GM23338 (cell line): ENCODE results near the gene ZMYM4. TPM values are rescaled to one million over a fixed set of nuclear protein-coding genes. Genes with fewer than 3 reads are reported as not detected.

Source experiments
- ATAC-seq: fragments of 200-7000 bp; cut with Tn5 transposase; 3 replicates; pipeline ENCODE4 v1.9.1; 2020
- DNase-seq: peaks from one replicate; pipeline ENCODE4 v3.0.0-alpha.2; 2015; ENCODE audit warnings: low spot score
- H2AFZ ChIP-seq: fragments of 200-600 bp; sonication (generic); 2 replicates; pipeline ENCODE4 v1.8.0; 2016; ENCODE audit warnings: antibody characterized with exemption, mild to moderate bottlenecking, moderate library complexity
- H3F3A ChIP-seq: fragments of 200-600 bp; sonication (generic); replicated peaks from 2 replicates; pipeline ENCODE4 v1.8.0; 2017; ENCODE audit warnings: antibody characterized with exemption, mixed run types, low read depth
- H3K27ac ChIP-seq: fragments of 200-600 bp; sonication (generic); 2 replicates; pipeline ENCODE4 v1.6.1; 2016; ENCODE audit warnings: low read depth
- H3K27me3 ChIP-seq: fragments of 200-600 bp; sonication (generic); 2 replicates; pipeline ENCODE4 v1.8.0; 2016; ENCODE audit warnings: mild to moderate bottlenecking, mixed run types, moderate library complexity; ENCODE audit not compliant: insufficient read depth
- H3K36me3 ChIP-seq: fragments of 200-600 bp; sonication (generic); 2 replicates; pipeline ENCODE4 v1.8.0; 2016; ENCODE audit warnings: mild to moderate bottlenecking; ENCODE audit not compliant: insufficient read depth
- H3K4me1 ChIP-seq: fragments of 200-600 bp; sonication (generic); 2 replicates; pipeline ENCODE4 v1.8.0; 2016; ENCODE audit warnings: mild to moderate bottlenecking, moderate library complexity; ENCODE audit not compliant: insufficient read depth
- H3K4me2 ChIP-seq: fragments of 200-600 bp; sonication (generic); 2 replicates; pipeline ENCODE4 v1.7.1; 2017; ENCODE audit warnings: mixed run types
- H3K4me3 ChIP-seq: fragments of 200-600 bp; sonication (generic); 2 replicates; pipeline ENCODE4 v1.6.1; 2016; ENCODE audit warnings: mixed run types
- H3K79me2 ChIP-seq: fragments of 200-600 bp; sonication (generic); replicated peaks from 2 replicates; pipeline ENCODE4 v1.8.0; 2017; ENCODE audit warnings: mild to moderate bottlenecking; ENCODE audit not compliant: insufficient read depth
- H3K9me2 ChIP-seq: fragments of 200-600 bp; sonication (generic); 2 replicates; pipeline ENCODE4 v1.8.0; 2017; ENCODE audit not compliant: insufficient read depth
- H4K20me1 ChIP-seq: fragments of 200-600 bp; sonication (generic); replicated peaks from 2 replicates; pipeline ENCODE4 v1.8.0; 2017; ENCODE audit warnings: mild to moderate bottlenecking; ENCODE audit not compliant: insufficient read depth
- H3K27ac Mint-ChIP-seq: 2 replicates; pipeline ENCODE4 v1.8.0; 2020; ENCODE audit warnings: inconsistent platforms, mild to moderate bottlenecking, moderate library complexity, mixed read lengths
- H3K27me3 Mint-ChIP-seq: 3 replicates; pipeline ENCODE4 v1.8.0; 2022; ENCODE audit warnings: low read depth, mild to moderate bottlenecking, moderate library complexity, mixed read lengths, inconsistent platforms; ENCODE audit not compliant: insufficient read depth, poor library complexity
- H3K36me3 Mint-ChIP-seq: 3 replicates; pipeline ENCODE4 v1.8.0; 2021; ENCODE audit warnings: low read depth, mild to moderate bottlenecking, inconsistent platforms, moderate library complexity, mixed read lengths
- H3K4me1 Mint-ChIP-seq: 3 replicates; pipeline ENCODE4 v1.8.0; 2020; ENCODE audit warnings: mild to moderate bottlenecking, inconsistent platforms, mixed read lengths
- H3K4me3 Mint-ChIP-seq: 3 replicates; pipeline ENCODE4 v1.8.0; 2021; ENCODE audit warnings: moderate library complexity, mild to moderate bottlenecking, inconsistent platforms, mixed read lengths
- H3K9me3 Mint-ChIP-seq: 3 replicates; pipeline ENCODE4 v1.8.0; 2020; ENCODE audit warnings: moderate library complexity, mild to moderate bottlenecking, inconsistent platforms, mixed read lengths
- CREB1 ChIP-seq: fragments of 250-450 bp; sonication (Bioruptor Pico); IDR thresholded peaks from 2 replicates; pipeline ENCODE4 v1.5.0; 2020; ENCODE audit warnings: low read depth, mild to moderate bottlenecking, moderate library complexity
- CTCF ChIP-seq, 2 experiments: fragments of 200-600 bp in 1 of 2; sonication (generic) in 1 of 2; conservative IDR thresholded peaks; 2 replicates each; pipeline versions ENCODE4 v1.5.1 to v1.6.1; 2016 to 2017; ENCODE audit warnings: antibody characterized with exemption in 2 of 2, low read depth in 2 of 2, mild to moderate bottlenecking in 2 of 2, moderate library complexity in 1 of 2
- ETS1 ChIP-seq: IDR thresholded peaks from 2 replicates; pipeline ENCODE4 v1.6.1; 2016; ENCODE audit warnings: antibody characterized with exemption
- EZH2 ChIP-seq: fragments of 200-600 bp; sonication (generic); IDR thresholded peaks from one replicate; pipeline ENCODE4 v1.8.0; 2017; ENCODE audit warnings: antibody characterized with exemption, mild to moderate bottlenecking, low read depth; ENCODE audit not compliant: unreplicated experiment
- EZH2phosphoT487 ChIP-seq: fragments of 200-600 bp; sonication (generic); IDR thresholded peaks from one replicate; pipeline ENCODE4 v1.8.1; 2018; ENCODE audit warnings: antibody characterized with exemption; ENCODE audit not compliant: unreplicated experiment
- JUNB ChIP-seq: IDR thresholded peaks from one replicate; pipeline ENCODE4 v1.6.1; 2016; ENCODE audit warnings: antibody characterized with exemption; ENCODE audit not compliant: unreplicated experiment
- NANOG ChIP-seq: IDR thresholded peaks from 2 replicates; pipeline ENCODE4 v1.6.1; 2016; ENCODE audit warnings: antibody characterized with exemption, borderline replicate concordance
- POLR2AphosphoS5 ChIP-seq: IDR thresholded peaks from 2 replicates; pipeline ENCODE4 v1.6.1; 2016; ENCODE audit warnings: antibody characterized with exemption, low read depth
- STAT1 ChIP-seq: IDR thresholded peaks from one replicate; pipeline ENCODE4 v1.6.1; 2016; ENCODE audit warnings: antibody characterized with exemption; ENCODE audit not compliant: unreplicated experiment
- ZNF114 ChIP-seq: fragments of 250-450 bp; sonication (Bioruptor Pico); IDR thresholded peaks from 2 replicates; pipeline ENCODE4 v1.5.0; 2020; ENCODE audit warnings: mild to moderate bottlenecking, moderate library complexity
- ZNF331 ChIP-seq: fragments of 250-450 bp; sonication (Bioruptor Pico); IDR thresholded peaks from 2 replicates; pipeline ENCODE4 v1.5.0; 2020; ENCODE audit warnings: low read depth, mild to moderate bottlenecking, moderate library complexity
- polyA plus RNA-seq: library from polyadenylated mRNA; unstranded; fragments of >200 nt; fragmentation: Nextera tagmentation; extraction: Ambion mirVana; gene quantifications from 2 replicates; pipeline ENCODE4 v1.2.1, GENCODE V29; 2016
- total RNA-seq: library from RNA; depleted of rRNA; stranded (reverse); fragments of >200 nt; shearing (Covaris generic); gene quantifications from 2 replicates; pipeline ENCODE4 v1.2.3, GENCODE V29; 2014
- TF ChIP-seq, protein P1 (sequence below): IDR thresholded peaks from one replicate; pipeline ENCODE4 v1.6.1; 2018; ENCODE audit warnings: antibody characterized with exemption; ENCODE audit not compliant: unreplicated experiment
- TF ChIP-seq, protein P2 (sequence below): fragments of 250-450 bp; sonication (Bioruptor Pico); IDR thresholded peaks from 2 replicates; pipeline ENCODE4 v1.5.0; 2020; ENCODE audit warnings: mild to moderate bottlenecking, moderate library complexity

The ZMYM4 gene
- total and polyA plus RNA-seq, 2 experiments from 2014 or later, result 65.4 to 68.5 TPM

DNA sequence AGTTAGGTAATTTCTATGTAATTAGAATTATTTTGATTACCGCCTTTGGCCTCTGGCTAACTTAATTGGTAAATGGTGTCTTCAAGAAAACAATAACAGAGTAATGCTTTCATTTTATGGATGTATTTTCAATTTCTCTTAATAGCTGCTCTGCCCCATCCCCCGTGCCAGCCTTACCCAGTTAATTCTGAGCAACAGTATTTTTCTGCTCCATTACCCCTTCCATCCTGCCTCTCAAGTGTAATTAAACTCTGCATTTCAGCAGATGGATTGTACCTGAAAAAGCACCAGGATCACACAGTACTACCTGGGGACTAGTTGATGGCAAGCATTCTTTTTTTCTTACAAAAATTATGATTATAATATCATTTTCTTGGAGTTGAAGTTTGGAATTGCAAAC lies 184.5 kb downstream of the ZMYM4 start:
- H3K27ac ChIP-seq, result 0 out of 2 replicates have a peak overlapping the region, but pooled peaks have one; percentile 26

More for the DNA sequence above, 184.5 kb downstream of the ZMYM4 start:
- H3K9me2 ChIP-seq, result no peaks in the 10 kb centered on the region
- Mint-ChIP-seq H3K9me3 (no peaks in the 10 kb centered on the region), H3K27ac (no peak overlapping the region), H3K4me3 (no peak overlapping the region), H3K27me3 (peaks cover 2% of the 10 kb centered on the region), H3K36me3 (peaks cover 56% of the 10 kb centered on the region), H3K4me1 (no peaks in the 10 kb centered on the region)
- ATAC-seq (no peak), DNase-seq (no peak)
- TF ChIP-seq CREB1 (CRISPR knock-in tag), result no peak
- no peak for TF ChIP-seq JUNB
- TF ChIP-seq STAT1, result no peak
- TF ChIP-seq CTCF (conservative IDR thresholded peaks at IDR 0.05; ENCODE audit: low read depth in 2 of 2), result no peak
- no peak for TF ChIP-seq NANOG
- no peak for TF ChIP-seq EZH2
- TF ChIP-seq ZNF114 (CRISPR knock-in tag), result no peak
- TF ChIP-seq, protein P1, sequence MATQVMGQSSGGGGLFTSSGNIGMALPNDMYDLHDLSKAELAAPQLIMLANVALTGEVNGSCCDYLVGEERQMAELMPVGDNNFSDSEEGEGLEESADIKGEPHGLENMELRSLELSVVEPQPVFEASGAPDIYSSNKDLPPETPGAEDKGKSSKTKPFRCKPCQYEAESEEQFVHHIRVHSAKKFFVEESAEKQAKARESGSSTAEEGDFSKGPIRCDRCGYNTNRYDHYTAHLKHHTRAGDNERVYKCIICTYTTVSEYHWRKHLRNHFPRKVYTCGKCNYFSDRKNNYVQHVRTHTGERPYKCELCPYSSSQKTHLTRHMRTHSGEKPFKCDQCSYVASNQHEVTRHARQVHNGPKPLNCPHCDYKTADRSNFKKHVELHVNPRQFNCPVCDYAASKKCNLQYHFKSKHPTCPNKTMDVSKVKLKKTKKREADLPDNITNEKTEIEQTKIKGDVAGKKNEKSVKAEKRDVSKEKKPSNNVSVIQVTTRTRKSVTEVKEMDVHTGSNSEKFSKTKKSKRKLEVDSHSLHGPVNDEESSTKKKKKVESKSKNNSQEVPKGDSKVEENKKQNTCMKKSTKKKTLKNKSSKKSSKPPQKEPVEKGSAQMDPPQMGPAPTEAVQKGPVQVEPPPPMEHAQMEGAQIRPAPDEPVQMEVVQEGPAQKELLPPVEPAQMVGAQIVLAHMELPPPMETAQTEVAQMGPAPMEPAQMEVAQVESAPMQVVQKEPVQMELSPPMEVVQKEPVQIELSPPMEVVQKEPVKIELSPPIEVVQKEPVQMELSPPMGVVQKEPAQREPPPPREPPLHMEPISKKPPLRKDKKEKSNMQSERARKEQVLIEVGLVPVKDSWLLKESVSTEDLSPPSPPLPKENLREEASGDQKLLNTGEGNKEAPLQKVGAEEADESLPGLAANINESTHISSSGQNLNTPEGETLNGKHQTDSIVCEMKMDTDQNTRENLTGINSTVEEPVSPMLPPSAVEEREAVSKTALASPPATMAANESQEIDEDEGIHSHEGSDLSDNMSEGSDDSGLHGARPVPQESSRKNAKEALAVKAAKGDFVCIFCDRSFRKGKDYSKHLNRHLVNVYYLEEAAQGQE, result no peak
- TF ChIP-seq ZNF331 (CRISPR knock-in tag), result no peak
- TF ChIP-seq POLR2AphosphoS5, result no peak
- TF ChIP-seq, protein P2, sequence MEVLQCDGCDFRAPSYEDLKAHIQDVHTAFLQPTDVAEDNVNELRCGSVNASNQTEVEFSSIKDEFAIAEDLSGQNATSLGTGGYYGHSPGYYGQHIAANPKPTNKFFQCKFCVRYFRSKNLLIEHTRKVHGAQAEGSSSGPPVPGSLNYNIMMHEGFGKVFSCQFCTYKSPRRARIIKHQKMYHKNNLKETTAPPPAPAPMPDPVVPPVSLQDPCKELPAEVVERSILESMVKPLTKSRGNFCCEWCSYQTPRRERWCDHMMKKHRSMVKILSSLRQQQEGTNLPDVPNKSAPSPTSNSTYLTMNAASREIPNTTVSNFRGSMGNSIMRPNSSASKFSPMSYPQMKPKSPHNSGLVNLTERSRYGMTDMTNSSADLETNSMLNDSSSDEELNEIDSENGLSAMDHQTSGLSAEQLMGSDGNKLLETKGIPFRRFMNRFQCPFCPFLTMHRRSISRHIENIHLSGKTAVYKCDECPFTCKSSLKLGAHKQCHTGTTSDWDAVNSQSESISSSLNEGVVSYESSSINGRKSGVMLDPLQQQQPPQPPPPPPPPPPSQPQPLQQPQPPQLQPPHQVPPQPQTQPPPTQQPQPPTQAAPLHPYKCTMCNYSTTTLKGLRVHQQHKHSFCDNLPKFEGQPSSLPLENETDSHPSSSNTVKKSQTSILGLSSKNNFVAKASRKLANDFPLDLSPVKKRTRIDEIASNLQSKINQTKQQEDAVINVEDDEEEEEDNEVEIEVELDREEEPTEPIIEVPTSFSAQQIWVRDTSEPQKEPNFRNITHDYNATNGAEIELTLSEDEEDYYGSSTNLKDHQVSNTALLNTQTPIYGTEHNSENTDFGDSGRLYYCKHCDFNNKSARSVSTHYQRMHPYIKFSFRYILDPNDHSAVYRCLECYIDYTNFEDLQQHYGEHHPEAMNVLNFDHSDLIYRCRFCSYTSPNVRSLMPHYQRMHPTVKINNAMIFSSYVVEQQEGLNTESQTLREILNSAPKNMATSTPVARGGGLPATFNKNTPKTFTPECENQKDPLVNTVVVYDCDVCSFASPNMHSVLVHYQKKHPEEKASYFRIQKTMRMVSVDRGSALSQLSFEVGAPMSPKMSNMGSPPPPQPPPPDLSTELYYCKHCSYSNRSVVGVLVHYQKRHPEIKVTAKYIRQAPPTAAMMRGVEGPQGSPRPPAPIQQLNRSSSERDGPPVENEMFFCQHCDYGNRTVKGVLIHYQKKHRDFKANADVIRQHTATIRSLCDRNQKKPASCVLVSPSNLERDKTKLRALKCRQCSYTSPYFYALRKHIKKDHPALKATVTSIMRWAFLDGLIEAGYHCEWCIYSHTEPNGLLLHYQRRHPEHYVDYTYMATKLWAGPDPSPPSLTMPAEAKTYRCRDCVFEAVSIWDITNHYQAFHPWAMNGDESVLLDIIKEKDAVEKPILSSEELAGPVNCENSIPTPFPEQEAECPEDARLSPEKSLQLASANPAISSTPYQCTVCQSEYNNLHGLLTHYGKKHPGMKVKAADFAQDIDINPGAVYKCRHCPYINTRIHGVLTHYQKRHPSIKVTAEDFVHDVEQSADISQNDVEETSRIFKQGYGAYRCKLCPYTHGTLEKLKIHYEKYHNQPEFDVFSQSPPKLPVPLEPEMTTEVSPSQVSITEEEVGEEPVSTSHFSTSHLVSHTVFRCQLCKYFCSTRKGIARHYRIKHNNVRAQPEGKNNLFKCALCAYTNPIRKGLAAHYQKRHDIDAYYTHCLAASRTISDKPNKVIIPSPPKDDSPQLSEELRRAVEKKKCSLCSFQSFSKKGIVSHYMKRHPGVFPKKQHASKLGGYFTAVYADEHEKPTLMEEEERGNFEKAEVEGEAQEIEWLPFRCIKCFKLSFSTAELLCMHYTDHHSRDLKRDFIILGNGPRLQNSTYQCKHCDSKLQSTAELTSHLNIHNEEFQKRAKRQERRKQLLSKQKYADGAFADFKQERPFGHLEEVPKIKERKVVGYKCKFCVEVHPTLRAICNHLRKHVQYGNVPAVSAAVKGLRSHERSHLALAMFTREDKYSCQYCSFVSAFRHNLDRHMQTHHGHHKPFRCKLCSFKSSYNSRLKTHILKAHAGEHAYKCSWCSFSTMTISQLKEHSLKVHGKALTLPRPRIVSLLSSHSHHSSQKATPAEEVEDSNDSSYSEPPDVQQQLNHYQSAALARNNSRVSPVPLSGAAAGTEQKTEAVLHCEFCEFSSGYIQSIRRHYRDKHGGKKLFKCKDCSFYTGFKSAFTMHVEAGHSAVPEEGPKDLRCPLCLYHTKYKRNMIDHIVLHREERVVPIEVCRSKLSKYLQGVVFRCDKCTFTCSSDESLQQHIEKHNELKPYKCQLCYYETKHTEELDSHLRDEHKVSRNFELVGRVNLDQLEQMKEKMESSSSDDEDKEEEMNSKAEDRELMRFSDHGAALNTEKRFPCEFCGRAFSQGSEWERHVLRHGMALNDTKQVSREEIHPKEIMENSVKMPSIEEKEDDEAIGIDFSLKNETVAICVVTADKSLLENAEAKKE (CRISPR knock-in tag), result no peak
- TF ChIP-seq EZH2phosphoT487, result no peak
- no peak for TF ChIP-seq ETS1
- no peak overlapping the region for H3K4me3 ChIP-seq
- H3F3A ChIP-seq, result no peaks in the 10 kb centered on the region
- H4K20me1 ChIP-seq, result peaks cover 9% of the 10 kb centered on the region
- no peaks in the 10 kb centered on the region for H3K4me1 ChIP-seq
- H3K4me2 ChIP-seq, result no peak overlapping the region
- H3K36me3 ChIP-seq, result peaks cover 28% of the 10 kb centered on the region
- no peaks in the 10 kb centered on the region for H3K27me3 ChIP-seq
- no peak overlapping the region for H2AFZ ChIP-seq
- no peaks in the 10 kb centered on the region for H3K79me2 ChIP-seq
